ENCODE measurements around the gene RNF187. TPM values are rescaled to one million over a fixed set of nuclear protein-coding genes. Genes with fewer than 3 reads are reported as not detected.

The RNF187 gene
- total and polyA plus RNA-seq, 8 donors = 8.9 to 44.6 (median 27.8) TPM

DNA sequence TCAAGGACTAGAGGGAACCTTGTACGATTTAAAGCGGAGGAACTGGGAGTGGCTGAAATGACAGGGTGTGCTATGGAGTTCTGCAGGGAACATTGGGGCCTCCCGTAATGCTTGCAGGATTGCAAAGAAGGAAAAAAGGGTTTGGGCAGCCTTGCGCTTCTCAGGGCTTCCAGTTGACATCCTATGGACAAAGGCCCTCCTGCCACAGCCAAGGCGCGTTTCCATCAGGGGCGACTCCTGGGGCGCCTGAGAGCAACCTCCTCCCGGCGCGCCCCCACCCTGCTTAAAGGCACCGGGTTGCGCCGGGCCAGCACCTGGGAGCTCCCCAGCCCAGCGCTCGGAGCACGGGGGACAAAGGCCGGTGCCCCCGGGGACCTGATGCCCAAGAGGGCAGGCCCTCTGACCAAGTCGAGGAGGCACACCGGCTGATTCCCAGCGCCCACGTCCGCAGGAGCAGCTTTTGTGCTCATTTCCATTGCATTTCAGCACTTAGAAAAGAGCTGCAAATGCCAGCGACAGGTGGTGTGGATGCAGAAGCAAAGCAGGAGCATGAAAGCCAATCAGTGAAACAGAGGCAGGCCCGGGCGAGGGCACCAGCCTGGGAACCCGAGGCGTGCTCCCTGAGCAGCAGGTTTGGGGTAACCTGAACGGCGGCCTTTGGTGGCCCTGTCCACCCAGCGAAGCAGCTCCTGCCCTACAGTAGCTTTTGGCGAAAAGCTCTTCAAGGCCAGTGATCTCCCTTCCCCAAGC lies 17.6 kb upstream of the RNF187 start:
- DNase-seq = no peak
- no peak overlapping the region for H3K27ac ChIP-seq
- H3K27me3 ChIP-seq = peaks cover 4 to 75% (median 53%) of the 10 kb centered on the region in 3 donors
- no peaks in the 10 kb centered on the region for H3K9me3 ChIP-seq
- no peak overlapping the region for H3K4me3 ChIP-seq
- TF ChIP-seq EP300 (IDR thresholded peaks at IDR 0.05) (no peak), POLR2A (IDR thresholded peaks at IDR 0.05) (no peak), POLR2AphosphoS5 (IDR thresholded peaks at IDR 0.05) (no peak)
- TF ChIP-seq, protein P1, sequence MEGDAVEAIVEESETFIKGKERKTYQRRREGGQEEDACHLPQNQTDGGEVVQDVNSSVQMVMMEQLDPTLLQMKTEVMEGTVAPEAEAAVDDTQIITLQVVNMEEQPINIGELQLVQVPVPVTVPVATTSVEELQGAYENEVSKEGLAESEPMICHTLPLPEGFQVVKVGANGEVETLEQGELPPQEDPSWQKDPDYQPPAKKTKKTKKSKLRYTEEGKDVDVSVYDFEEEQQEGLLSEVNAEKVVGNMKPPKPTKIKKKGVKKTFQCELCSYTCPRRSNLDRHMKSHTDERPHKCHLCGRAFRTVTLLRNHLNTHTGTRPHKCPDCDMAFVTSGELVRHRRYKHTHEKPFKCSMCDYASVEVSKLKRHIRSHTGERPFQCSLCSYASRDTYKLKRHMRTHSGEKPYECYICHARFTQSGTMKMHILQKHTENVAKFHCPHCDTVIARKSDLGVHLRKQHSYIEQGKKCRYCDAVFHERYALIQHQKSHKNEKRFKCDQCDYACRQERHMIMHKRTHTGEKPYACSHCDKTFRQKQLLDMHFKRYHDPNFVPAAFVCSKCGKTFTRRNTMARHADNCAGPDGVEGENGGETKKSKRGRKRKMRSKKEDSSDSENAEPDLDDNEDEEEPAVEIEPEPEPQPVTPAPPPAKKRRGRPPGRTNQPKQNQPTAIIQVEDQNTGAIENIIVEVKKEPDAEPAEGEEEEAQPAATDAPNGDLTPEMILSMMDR (IDR thresholded peaks at IDR 0.05) = no peak
- H3K4me1 ChIP-seq = peaks cover 0 to 11% (median 5%) of the 10 kb centered on the region in 4 donors
- no peaks in the 10 kb centered on the region for H3K36me3 ChIP-seq
- WGBS, 5 donors = 20 to 26% (median 22%) methylated on average over 20 to 33 of the region's 33 CpGs
- intact Hi-C loops (cut with DNase I; ENCODE audit: low total_unique reads) = no loop called here

DNA sequence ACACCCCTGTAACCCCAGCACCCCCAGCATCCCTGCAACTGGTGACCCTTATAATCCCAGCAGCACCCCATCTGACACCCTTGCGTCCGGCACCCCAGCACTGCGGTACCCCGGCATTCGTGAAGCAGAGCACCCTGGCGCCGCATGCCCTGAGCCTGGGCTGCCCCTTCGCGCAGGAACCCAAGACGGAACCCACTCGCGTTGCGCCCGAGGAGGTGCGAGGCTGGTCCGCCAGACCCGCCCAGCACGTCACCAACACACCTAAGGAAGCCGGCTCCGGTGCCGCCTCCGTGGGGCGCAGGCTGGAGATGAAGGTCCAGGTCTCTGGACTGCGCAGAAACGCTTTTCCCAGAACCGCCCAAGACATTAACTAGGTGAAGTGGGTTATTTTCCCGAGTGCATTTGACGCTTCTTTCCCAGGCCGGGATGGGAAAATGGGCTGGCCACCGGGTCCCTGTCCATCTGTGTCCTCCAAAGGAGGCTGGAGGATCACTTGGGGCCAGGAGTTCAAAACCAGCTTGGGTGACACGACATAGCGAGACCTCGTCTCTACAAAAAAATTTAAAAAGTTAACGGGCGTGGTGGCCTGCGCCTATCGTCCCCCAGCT lies 15.9 kb upstream of the RNF187 start:
- Histone ChIP-seq H3K27me3 (peaks cover 4 to 58% (median 37%) of the 10 kb centered on the region in 3 donors), H3K9me3 (no peaks in the 10 kb centered on the region), H3K36me3 (no peaks in the 10 kb centered on the region), H3K4me1 (no peaks in the 10 kb centered on the region), H3K4me3 (no peak overlapping the region), H3K27ac (no peak overlapping the region)
- WGBS, 5 donors = 53 to 82% (median 63%) methylated on average over 26 to 37 of the region's 37 CpGs
- intact Hi-C loops (cut with DNase I; ENCODE audit: low total_unique reads) = no loop called here
- TF ChIP-seq POLR2AphosphoS5 (IDR thresholded peaks at IDR 0.05) (no peak), POLR2A (IDR thresholded peaks at IDR 0.05) (no peak), EP300 (IDR thresholded peaks at IDR 0.05) (no peak)
- TF ChIP-seq, protein P1 (IDR thresholded peaks at IDR 0.05) = no peak
- no peak for DNase-seq

DNA sequence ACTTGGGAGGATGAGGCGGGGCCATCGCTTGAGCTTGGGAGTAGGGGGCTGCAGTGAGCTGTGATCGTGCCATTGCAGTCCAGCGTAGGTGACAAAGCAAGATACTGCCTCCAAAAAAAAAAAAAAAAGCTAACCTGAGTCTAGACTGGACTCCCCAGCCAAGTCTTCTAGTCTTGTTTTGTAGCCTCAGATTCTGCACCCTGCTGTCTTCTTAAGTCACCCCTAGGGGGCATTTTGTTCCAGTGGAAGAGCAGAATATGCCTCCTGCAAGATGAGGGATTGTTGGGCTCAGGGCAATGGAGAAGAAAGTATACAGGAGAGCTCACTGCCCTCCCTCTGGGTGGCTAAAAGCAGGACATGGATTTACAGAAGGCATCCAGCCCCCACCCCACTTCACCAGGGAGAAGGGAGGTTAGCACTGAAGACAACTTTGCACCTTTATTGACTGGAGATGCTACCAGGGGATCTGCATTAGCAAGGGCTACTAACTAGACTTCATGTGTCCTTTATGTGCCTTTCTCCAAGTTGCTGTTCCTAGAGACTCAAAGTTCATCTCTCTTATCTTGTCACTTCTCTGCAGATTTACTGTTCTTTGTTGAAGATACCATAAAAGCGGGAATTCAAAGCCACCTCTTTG lies 15.3 kb upstream of the RNF187 start:
- Histone ChIP-seq H3K36me3 (no peaks in the 10 kb centered on the region), H3K27ac (no peak overlapping the region), H3K27me3 (peaks cover 4 to 52% (median 30%) of the 10 kb centered on the region in 3 donors), H3K4me1 (no peaks in the 10 kb centered on the region), H3K9me3 (no peaks in the 10 kb centered on the region), H3K4me3 (no peak overlapping the region)
- WGBS, 5 donors = 59 to 75% (median 68%) methylated on average over 5 of the region's 5 CpGs
- intact Hi-C loops (cut with DNase I; ENCODE audit: low total_unique reads) = no loop called here
- DNase-seq = peak in 1 of 2 donors; percentile 38
- TF ChIP-seq POLR2AphosphoS5 (IDR thresholded peaks at IDR 0.05) = no peak
- TF ChIP-seq, protein P1 (IDR thresholded peaks at IDR 0.05) = peak in 3 of 7 experiments; percentile 19 to 38 (median 26)
- no peak for TF ChIP-seq POLR2A (IDR thresholded peaks at IDR 0.05)
- no peak for TF ChIP-seq EP300 (IDR thresholded peaks at IDR 0.05)

DNA sequence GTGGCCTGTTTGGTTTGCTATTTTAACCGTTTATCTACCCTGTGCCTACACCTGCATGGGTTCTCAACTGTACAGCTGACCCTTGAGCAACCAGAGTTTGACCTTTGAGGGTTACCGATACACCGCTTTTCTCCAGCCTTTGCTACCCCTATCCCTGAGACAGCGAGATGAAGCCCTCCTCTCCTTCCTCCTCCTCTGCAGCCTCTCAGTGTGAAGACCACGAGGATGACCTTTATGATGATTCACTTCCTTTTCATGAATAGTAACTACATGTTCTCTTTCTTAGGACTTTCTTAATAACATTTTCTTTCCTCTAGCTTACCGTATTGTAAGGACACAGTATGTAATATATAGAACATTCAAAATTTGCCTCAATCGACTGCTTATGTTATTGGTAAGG lies 14.5 kb upstream of the RNF187 start:
- Histone ChIP-seq H3K27ac (no peak overlapping the region), H3K9me3 (no peaks in the 10 kb centered on the region), H3K27me3 (peaks cover 4 to 45% (median 26%) of the 10 kb centered on the region in 3 donors), H3K4me3 (no peak overlapping the region), H3K4me1 (no peaks in the 10 kb centered on the region), H3K36me3 (no peaks in the 10 kb centered on the region)
- WGBS, 5 donors = 50 to 72% (median 66%) methylated on average over 7 of the region's 7 CpGs
- no peak for DNase-seq
- intact Hi-C loops (cut with DNase I; ENCODE audit: low total_unique reads) = no loop called here
- no peak for TF ChIP-seq POLR2A (IDR thresholded peaks at IDR 0.05)
- no peak for TF ChIP-seq POLR2AphosphoS5 (IDR thresholded peaks at IDR 0.05)
- no peak for TF ChIP-seq EP300 (IDR thresholded peaks at IDR 0.05)
- TF ChIP-seq, protein P1 (IDR thresholded peaks at IDR 0.05) = no peak

All from stomach (tissue), 9 donors.